H1 (cell line): ENCODE data around the gene TLCD2.

ENCODE experiments used
- CBX8 ChIP-seq: fragments of 300-800, 300-1000 bp; sonication (generic); IDR thresholded peaks from 2 replicates; pipeline ENCODE4 v1.7.1; 2016; ENCODE audit warnings: low read depth, low read length, borderline replicate concordance
- EZH2 ChIP-seq: fragments of 200-600 bp; sonication (generic); IDR thresholded peaks from 2 replicates; pipeline ENCODE4 v1.7.1; 2012; ENCODE audit warnings: low read depth, mild to moderate bottlenecking, moderate library complexity, low read length, inconsistent platforms; ENCODE audit not compliant: severe bottlenecking
- GTF2F1 ChIP-seq: IDR thresholded peaks from 2 replicates; pipeline ENCODE4 v1.6.1; 2012; ENCODE audit warnings: low read depth, low read length, improper control_type of control experiment, borderline replicate concordance
- KDM1A ChIP-seq: fragments of 200-600, 300-600 bp; sonication (generic); IDR thresholded peaks from 2 replicates; pipeline ENCODE4 v1.7.1; 2016; ENCODE audit warnings: mild to moderate bottlenecking, low read length, borderline replicate concordance
- POLR2A ChIP-seq, 2 experiments: IDR thresholded peaks; 1 replicate in 1 of 2; 2 replicates in 1 of 2; pipeline ENCODE4 v1.6.1; 2011; ENCODE audit warnings: low read depth in 2 of 2, low read length in 2 of 2, mild to moderate bottlenecking in 2 of 2; ENCODE audit errors: control extremely low read depth in 1 of 2
- POLR2AphosphoS5 ChIP-seq: IDR thresholded peaks from 2 replicates; pipeline ENCODE4 v1.6.1; 2011; ENCODE audit warnings: low read depth, low read length
- RAD21 ChIP-seq, 2 experiments: IDR thresholded peaks in 1 of 2; conservative IDR thresholded peaks in 1 of 2; 2 replicates each; pipeline ENCODE4 v1.6.1; 2011; ENCODE audit warnings: low read depth in 2 of 2, low read length in 2 of 2, improper control_type of control experiment in 1 of 2, inconsistent platforms in 1 of 2, mild to moderate bottlenecking in 1 of 2, moderate library complexity in 1 of 2
- SIN3A ChIP-seq, 2 experiments: IDR thresholded peaks in 1 of 2; conservative IDR thresholded peaks in 1 of 2; 2 replicates each; pipeline ENCODE4 v1.6.1; 2011 to 2012; ENCODE audit warnings: low read length in 2 of 2, improper control_type of control experiment in 1 of 2, low read depth in 1 of 2, mild to moderate bottlenecking in 1 of 2
- TAF7 ChIP-seq: optimal IDR thresholded peaks from 2 replicates; pipeline ENCODE3; 2011; ENCODE audit warnings: low read depth, mild to moderate bottlenecking, inconsistent platforms, low read length, moderate library complexity, borderline replicate concordance
- TBP ChIP-seq: IDR thresholded peaks from 2 replicates; pipeline ENCODE4 v1.6.1; 2011; ENCODE audit warnings: low read depth, low read length, improper control_type of control experiment
- YY1 ChIP-seq: IDR thresholded peaks from 2 replicates; pipeline ENCODE4 v1.6.1; 2011; ENCODE audit warnings: low read depth, mild to moderate bottlenecking, low read length
- TF ChIP-seq, protein P1 (sequence below), 3 experiments: IDR thresholded peaks; 1 replicate in 2 of 3; 2 replicates in 1 of 3; pipeline versions ENCODE4 v1.5.1 to v1.6.1; 2011; ENCODE audit warnings: low read length in 3 of 3, mild to moderate bottlenecking in 3 of 3, inconsistent platforms in 2 of 3, low read depth in 1 of 3, moderate library complexity in 1 of 3; ENCODE audit not compliant: insufficient read depth in 1 of 3; ENCODE audit errors: control extremely low read depth in 1 of 3

DNA sequence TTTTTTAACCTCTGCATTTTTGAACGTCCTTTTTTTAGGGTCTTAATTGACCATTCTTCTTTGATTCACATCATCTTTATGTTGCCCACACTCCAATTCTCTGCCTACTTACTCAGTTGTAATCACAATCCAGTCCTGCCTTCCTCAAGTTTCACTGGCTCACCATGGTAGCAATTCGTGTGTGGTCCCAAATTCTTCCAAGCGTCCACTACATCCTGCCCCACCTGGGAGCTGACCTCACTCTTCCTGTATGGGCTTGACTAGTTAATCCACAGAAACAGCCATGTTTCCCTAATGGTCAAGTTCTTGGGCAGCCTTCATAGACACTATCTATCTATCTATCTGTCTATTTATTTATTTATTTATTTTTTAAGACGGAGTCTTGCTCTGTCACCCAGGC lies 7.1 kb downstream of the TLCD2 start:
- TF ChIP-seq YY1 = no peak
- TF ChIP-seq TAF7 = no peak
- no peak for TF ChIP-seq RAD21 (IDR thresholded peaks at IDR 0.05 in 1 of 2, conservative IDR thresholded peaks at IDR 0.05 in 1 of 2; ENCODE audit: low read depth in 2 of 2, low read length in 2 of 2)
- TF ChIP-seq, protein P1, sequence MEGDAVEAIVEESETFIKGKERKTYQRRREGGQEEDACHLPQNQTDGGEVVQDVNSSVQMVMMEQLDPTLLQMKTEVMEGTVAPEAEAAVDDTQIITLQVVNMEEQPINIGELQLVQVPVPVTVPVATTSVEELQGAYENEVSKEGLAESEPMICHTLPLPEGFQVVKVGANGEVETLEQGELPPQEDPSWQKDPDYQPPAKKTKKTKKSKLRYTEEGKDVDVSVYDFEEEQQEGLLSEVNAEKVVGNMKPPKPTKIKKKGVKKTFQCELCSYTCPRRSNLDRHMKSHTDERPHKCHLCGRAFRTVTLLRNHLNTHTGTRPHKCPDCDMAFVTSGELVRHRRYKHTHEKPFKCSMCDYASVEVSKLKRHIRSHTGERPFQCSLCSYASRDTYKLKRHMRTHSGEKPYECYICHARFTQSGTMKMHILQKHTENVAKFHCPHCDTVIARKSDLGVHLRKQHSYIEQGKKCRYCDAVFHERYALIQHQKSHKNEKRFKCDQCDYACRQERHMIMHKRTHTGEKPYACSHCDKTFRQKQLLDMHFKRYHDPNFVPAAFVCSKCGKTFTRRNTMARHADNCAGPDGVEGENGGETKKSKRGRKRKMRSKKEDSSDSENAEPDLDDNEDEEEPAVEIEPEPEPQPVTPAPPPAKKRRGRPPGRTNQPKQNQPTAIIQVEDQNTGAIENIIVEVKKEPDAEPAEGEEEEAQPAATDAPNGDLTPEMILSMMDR (IDR thresholded peaks at IDR 0.05; ENCODE audit: control extremely low read depth in 1 of 3, insufficient read depth in 1 of 3, low read depth in 1 of 3, low read length in 3 of 3) = no peak
- no peak for TF ChIP-seq EZH2
- no peak for TF ChIP-seq GTF2F1
- no peak for TF ChIP-seq KDM1A
- TF ChIP-seq CBX8 = no peak
- TF ChIP-seq SIN3A (conservative IDR thresholded peaks at IDR 0.05 in 1 of 2, IDR thresholded peaks at IDR 0.05 in 1 of 2; ENCODE audit: low read depth in 1 of 2, low read length in 2 of 2) = no peak
- no peak for TF ChIP-seq POLR2A (IDR thresholded peaks at IDR 0.05; ENCODE audit: control extremely low read depth in 1 of 2, low read depth in 2 of 2, low read length in 2 of 2)
- TF ChIP-seq POLR2AphosphoS5 = no peak
- no peak for TF ChIP-seq TBP
